ENCODE data around the gene GIT2.

DNA sequence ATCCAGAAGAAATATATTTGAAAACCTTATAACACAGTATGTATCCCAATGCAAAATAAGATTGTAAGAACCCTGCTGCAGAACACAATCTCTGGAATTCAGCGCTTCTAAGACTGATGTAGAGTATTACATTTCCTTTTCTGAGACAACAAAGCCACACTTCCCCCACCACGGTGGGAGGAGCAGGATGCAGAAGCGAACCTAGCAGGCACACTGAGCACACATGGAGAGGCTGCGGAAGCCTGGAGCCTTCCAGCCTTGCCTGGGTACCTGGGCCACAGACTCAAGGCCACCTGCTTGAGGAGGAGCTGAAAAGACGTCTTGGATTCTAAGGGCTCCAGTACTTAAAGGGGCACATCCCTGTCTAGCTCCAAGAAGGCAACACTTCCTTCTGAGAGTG is 49.7 kb downstream of the GIT2 start:
- TF ChIP-seq CTCF (IDR thresholded peaks at IDR 0.05) (no peak), POLR2A (IDR thresholded peaks at IDR 0.05) (no peak)

Data from esophagus squamous epithelium (tissue), 4 donors.